ENCODE measurements around the gene N4BP2L2.

N4BP2L2 gene

DNA sequence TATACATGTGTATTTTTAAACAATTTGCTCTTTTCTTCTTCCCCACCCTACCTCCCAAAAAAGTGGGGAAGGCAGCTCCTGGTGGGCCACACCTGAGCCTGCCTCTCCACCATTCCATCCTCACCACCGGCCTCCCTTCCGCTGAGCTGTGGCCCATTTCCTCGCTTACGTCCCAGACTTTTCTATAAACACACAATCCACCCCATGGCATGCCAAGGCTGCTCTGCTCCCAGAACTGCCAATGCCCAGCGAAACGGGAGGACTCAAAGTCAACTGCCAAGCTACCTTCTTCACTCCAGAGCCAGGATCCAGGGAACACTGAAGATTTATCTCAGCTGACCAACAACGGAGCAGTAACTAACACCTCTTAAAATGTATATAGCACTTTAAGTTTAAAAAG, 113.4 kb downstream of the N4BP2L2 start:
- TF ChIP-seq SNAI2 (CRISPR knock-in tag; IDR thresholded peaks at IDR 0.05): no peak
- no peak for TF ChIP-seq ZFP3 (CRISPR knock-in tag; IDR thresholded peaks at IDR 0.05)
- TF ChIP-seq, protein P1, sequence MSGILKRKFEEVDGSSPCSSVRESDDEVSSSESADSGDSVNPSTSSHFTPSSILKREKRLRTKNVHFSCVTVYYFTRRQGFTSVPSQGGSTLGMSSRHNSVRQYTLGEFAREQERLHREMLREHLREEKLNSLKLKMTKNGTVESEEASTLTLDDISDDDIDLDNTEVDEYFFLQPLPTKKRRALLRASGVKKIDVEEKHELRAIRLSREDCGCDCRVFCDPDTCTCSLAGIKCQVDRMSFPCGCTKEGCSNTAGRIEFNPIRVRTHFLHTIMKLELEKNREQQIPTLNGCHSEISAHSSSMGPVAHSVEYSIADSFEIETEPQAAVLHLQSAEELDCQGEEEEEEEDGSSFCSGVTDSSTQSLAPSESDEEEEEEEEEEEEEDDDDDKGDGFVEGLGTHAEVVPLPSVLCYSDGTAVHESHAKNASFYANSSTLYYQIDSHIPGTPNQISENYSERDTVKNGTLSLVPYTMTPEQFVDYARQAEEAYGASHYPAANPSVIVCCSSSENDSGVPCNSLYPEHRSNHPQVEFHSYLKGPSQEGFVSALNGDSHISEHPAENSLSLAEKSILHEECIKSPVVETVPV (CRISPR knock-in tag; IDR thresholded peaks at IDR 0.05): no peak
- no peak for TF ChIP-seq CSDC2 (CRISPR knock-in tag; IDR thresholded peaks at IDR 0.05)
- TF ChIP-seq, protein P2, sequence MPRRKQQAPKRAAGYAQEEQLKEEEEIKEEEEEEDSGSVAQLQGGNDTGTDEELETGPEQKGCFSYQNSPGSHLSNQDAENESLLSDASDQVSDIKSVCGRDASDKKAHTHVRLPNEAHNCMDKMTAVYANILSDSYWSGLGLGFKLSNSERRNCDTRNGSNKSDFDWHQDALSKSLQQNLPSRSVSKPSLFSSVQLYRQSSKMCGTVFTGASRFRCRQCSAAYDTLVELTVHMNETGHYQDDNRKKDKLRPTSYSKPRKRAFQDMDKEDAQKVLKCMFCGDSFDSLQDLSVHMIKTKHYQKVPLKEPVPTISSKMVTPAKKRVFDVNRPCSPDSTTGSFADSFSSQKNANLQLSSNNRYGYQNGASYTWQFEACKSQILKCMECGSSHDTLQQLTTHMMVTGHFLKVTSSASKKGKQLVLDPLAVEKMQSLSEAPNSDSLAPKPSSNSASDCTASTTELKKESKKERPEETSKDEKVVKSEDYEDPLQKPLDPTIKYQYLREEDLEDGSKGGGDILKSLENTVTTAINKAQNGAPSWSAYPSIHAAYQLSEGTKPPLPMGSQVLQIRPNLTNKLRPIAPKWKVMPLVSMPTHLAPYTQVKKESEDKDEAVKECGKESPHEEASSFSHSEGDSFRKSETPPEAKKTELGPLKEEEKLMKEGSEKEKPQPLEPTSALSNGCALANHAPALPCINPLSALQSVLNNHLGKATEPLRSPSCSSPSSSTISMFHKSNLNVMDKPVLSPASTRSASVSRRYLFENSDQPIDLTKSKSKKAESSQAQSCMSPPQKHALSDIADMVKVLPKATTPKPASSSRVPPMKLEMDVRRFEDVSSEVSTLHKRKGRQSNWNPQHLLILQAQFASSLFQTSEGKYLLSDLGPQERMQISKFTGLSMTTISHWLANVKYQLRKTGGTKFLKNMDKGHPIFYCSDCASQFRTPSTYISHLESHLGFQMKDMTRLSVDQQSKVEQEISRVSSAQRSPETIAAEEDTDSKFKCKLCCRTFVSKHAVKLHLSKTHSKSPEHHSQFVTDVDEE (CRISPR knock-in tag; IDR thresholded peaks at IDR 0.05): no peak
- TF ChIP-seq ZC3H10 (CRISPR knock-in tag; IDR thresholded peaks at IDR 0.05): no peak
- TF ChIP-seq ARNTL (CRISPR knock-in tag; IDR thresholded peaks at IDR 0.05; ENCODE audit: borderline replicate concordance, low read depth): no peak
- TF ChIP-seq TOX (CRISPR knock-in tag; IDR thresholded peaks at IDR 0.05; ENCODE audit: borderline replicate concordance): no peak
- no peak for TF ChIP-seq ZNF70 (CRISPR knock-in tag; IDR thresholded peaks at IDR 0.05)
- TF ChIP-seq, protein P3, sequence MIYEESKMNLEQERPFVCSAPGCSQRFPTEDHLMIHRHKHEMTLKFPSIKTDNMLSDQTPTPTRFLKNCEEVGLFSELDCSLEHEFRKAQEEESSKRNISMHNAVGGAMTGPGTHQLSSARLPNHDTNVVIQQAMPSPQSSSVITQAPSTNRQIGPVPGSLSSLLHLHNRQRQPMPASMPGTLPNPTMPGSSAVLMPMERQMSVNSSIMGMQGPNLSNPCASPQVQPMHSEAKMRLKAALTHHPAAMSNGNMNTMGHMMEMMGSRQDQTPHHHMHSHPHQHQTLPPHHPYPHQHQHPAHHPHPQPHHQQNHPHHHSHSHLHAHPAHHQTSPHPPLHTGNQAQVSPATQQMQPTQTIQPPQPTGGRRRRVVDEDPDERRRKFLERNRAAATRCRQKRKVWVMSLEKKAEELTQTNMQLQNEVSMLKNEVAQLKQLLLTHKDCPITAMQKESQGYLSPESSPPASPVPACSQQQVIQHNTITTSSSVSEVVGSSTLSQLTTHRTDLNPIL (CRISPR knock-in tag; IDR thresholded peaks at IDR 0.05; ENCODE audit: low read depth): no peak
- no peak for TF ChIP-seq ZFP30 (CRISPR knock-in tag; IDR thresholded peaks at IDR 0.05)

DNA sequence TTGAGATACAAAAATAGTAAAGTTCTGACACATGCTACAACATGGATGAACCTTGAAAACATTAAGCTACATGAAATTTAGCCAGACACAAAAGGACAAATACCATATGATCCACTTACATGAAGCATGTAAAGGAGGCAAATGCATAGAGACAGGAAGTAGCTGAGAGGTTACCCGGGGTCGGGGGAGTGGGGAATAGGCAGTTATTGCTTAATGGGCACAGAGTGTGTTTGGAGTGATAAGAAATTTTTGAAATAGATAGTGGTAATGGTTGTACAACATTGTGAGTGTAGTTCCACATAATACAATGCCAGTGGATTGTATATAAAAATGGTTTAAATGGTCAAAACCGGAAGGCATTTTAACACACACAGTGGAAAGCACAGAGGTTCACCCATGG, 115.0 kb downstream of the N4BP2L2 start:
- no peak for TF ChIP-seq SNAI2 (CRISPR knock-in tag; IDR thresholded peaks at IDR 0.05)
- TF ChIP-seq CSDC2 (CRISPR knock-in tag; IDR thresholded peaks at IDR 0.05): no peak
- TF ChIP-seq, protein P4, sequence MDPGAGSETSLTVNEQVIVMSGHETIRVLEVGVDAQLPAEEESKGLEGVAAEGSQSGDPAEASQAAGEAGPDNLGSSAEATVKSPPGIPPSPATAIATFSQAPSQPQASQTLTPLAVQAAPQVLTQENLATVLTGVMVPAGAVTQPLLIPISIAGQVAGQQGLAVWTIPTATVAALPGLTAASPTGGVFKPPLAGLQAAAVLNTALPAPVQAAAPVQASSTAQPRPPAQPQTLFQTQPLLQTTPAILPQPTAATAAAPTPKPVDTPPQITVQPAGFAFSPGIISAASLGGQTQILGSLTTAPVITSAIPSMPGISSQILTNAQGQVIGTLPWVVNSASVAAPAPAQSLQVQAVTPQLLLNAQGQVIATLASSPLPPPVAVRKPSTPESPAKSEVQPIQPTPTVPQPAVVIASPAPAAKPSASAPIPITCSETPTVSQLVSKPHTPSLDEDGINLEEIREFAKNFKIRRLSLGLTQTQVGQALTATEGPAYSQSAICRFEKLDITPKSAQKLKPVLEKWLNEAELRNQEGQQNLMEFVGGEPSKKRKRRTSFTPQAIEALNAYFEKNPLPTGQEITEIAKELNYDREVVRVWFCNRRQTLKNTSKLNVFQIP (CRISPR knock-in tag; IDR thresholded peaks at IDR 0.05; ENCODE audit: borderline replicate concordance, low read depth): no peak
- TF ChIP-seq ESRRG (CRISPR knock-in tag; IDR thresholded peaks at IDR 0.05): no peak
- TF ChIP-seq, protein P5, sequence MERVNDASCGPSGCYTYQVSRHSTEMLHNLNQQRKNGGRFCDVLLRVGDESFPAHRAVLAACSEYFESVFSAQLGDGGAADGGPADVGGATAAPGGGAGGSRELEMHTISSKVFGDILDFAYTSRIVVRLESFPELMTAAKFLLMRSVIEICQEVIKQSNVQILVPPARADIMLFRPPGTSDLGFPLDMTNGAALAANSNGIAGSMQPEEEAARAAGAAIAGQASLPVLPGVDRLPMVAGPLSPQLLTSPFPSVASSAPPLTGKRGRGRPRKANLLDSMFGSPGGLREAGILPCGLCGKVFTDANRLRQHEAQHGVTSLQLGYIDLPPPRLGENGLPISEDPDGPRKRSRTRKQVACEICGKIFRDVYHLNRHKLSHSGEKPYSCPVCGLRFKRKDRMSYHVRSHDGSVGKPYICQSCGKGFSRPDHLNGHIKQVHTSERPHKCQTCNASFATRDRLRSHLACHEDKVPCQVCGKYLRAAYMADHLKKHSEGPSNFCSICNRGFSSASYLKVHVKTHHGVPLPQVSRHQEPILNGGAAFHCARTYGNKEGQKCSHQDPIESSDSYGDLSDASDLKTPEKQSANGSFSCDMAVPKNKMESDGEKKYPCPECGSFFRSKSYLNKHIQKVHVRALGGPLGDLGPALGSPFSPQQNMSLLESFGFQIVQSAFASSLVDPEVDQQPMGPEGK (CRISPR knock-in tag; IDR thresholded peaks at IDR 0.05; ENCODE audit: borderline replicate concordance): no peak
- TF ChIP-seq OSR1 (CRISPR knock-in tag; IDR thresholded peaks at IDR 0.05): no peak
- TF ChIP-seq BACH2 (CRISPR knock-in tag; IDR thresholded peaks at IDR 0.05; ENCODE audit: borderline replicate concordance): no peak
- no peak for TF ChIP-seq ZNF565 (CRISPR knock-in tag; conservative IDR thresholded peaks at IDR 0.05; ENCODE audit: low read depth)
- TF ChIP-seq, protein P1 (CRISPR knock-in tag; IDR thresholded peaks at IDR 0.05): no peak
- TF ChIP-seq, protein P3 (CRISPR knock-in tag; IDR thresholded peaks at IDR 0.05; ENCODE audit: low read depth): no peak
- no peak for TF ChIP-seq ZNF70 (CRISPR knock-in tag; IDR thresholded peaks at IDR 0.05)
- TF ChIP-seq TOX (CRISPR knock-in tag; IDR thresholded peaks at IDR 0.05; ENCODE audit: borderline replicate concordance): no peak
- TF ChIP-seq TCF4 (CRISPR knock-in tag; IDR thresholded peaks at IDR 0.05; ENCODE audit: borderline replicate concordance): no peak
- TF ChIP-seq ISL1 (CRISPR knock-in tag; IDR thresholded peaks at IDR 0.05): no peak
- no peak for TF ChIP-seq ZC3H10 (CRISPR knock-in tag; IDR thresholded peaks at IDR 0.05)
- TF ChIP-seq ZFP3 (CRISPR knock-in tag; IDR thresholded peaks at IDR 0.05): no peak
- no peak for TF ChIP-seq GLIS3 (CRISPR knock-in tag; IDR thresholded peaks at IDR 0.05)
- no peak for TF ChIP-seq ZNF8 (CRISPR knock-in tag; IDR thresholded peaks at IDR 0.05)
- no peak for ATAC-seq

More for the DNA sequence above, 113.4 kb downstream of the N4BP2L2 start:
- ATAC-seq: no peak
